Islet of Langerhans (tissue), 1 donor: ENCODE results near the gene DNAJC18.
A peak's percentile ranks its signal among the peaks of the same experiment; 100 is the strongest.
"Not testable (repeated sequence)": the region's sequence is repeated elsewhere in the genome, so short reads cannot be mapped to it uniquely, and the experiment has no call there.

ENCODE experiments used
- FAIRE-seq: peaks from one replicate; lab custom pipeline; 2011; peaks lifted over from hg19 to GRCh38; lab: Jason Lieb, UNC

The DNAJC18 gene

DNA sequence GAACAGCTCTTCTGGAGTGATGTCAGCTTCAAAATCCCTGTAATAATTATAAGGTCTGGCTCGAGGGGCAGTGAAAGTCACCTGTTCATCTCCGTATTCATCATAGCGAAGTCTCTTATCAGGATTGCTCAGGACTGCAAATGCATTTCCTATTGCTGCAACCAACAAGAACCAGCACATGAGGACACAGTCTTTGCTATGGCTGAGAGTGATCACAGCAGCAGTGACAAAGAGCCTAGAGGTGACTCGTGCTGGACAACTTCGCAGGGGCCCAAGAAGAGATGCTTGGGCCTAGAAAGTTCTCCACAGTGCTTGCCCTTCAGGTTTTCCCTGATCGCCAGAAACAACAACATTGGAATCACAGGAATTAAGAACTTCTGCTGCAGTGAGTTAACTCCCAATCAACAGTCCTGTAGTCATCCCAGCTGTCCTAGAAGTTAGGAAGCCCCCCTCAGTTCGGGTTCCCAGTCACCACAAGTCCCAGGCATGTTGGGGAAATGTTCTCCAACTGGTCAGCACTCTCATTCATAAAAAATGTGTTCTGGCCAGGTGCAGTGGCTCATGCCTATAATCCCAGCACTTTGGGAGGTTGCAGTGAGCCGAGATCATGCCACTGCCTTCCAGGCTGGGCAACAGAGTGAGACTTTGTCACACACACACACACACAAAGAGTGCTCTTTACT is 13.0 kb downstream of the DNAJC18 start:
- FAIRE-seq = no peak

DNA sequence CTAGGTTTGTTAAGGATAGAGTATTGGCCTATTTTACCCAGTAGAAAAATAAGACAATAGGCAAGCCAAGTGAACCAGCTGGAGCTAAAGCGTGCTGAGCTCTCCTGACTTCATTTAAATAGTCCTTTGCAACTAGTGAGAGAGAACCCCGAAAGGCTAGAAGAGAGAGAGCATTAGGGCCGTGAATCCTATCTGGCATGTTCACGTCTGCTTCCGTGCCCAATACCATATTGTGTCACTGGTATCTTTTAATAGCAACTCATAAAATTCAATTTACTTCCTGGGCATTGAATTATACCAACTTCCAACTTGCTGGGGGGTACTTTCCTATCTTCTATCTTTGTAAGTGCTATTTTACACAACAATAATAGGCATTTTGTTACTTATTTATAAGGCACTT is 13.8 kb downstream of the DNAJC18 start:
- no peak for FAIRE-seq

DNA sequence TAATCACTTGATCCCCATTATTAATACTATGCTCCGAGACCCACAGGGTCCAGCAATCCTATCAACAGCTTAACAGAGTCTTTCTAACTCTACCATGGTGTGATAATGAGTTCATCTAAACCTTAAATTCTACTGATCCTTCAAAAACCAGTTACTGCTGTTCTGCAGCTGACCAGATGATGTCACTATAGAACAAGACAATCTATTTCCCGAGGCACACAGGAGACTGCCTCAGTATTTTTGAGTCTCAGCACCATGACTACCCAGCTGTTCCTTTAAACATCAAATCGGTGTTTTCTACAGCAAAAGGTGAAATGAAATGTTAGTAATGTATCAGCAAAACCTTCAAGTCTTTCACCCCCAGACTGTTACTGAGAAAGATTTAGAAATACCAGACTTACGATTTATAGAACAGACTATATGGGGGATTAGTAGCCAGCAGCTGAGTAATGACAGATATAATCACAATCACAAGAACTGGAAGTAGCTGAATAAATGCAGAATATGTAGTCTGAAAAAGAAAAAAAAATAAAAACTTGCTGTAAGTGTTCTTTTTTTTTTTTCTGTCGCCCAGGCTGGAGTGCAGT is 16.9 kb downstream of the DNAJC18 start:
- FAIRE-seq = peak; percentile 90

DNA sequence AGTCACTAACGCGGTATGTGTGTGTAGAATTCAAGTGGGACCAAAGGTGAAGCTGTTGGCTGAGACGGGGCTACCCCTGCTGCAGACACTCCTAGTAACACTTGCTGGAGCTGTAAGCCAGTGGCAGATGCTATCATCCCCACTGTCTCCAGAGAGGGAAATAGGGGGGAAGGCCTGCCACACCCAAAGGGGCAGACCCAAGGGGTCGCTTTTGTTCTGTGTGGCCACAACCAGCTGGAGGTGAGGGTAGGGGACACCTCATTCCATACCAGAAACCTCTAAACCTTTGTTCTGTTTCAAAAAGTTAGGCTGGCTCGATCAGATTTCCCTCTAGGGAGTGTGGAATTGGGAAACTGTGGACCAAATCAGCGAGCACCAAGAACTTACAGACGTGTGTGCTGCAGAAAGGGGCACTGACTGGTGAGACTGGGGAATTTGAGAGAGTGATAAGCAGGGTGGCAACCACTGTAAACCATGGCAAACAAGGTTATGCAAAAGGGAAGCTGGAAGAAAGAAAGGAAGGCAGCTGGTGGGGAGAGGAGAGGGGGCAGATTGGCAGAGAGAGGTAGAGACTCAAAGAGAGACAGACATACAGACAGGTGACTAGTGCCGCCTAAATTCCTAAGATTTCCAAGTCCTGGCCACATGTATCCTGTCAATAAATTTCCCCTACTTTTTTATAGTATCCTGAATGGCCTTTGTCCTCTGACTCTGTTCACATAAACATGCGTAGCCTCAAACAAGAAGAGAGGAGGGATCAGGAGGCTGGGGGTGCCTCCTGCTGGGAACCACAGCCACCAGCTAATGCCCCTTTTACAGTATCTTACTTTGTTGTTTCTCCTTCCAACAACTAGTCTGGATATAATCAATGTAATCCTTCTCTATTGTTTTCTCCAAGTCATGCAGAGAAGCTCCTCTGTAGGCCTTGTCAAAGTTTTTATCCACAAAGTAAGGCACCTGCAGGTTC is 19.8 kb downstream of the DNAJC18 start:
- FAIRE-seq = no peak

DNA sequence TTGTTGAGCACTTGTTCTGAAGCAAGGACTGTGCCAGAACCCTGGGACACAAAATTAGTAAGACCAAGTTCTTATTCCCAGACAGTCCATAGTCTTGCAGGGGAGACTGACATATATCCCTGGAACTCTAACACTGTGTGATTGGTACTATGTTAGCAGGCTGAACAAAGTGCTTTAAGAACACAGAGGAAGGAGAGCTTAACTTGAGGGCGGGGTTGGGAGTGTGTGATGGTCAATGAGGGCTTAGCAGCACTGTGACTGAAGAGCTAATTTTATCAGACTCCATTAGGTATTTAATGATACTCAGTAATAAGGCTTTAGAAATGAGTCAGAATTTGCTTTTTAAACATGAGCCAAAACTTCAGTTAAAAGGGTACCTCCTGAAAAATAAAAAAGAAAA is 20.5 kb downstream of the DNAJC18 start:
- FAIRE-seq = no peak

DNA sequence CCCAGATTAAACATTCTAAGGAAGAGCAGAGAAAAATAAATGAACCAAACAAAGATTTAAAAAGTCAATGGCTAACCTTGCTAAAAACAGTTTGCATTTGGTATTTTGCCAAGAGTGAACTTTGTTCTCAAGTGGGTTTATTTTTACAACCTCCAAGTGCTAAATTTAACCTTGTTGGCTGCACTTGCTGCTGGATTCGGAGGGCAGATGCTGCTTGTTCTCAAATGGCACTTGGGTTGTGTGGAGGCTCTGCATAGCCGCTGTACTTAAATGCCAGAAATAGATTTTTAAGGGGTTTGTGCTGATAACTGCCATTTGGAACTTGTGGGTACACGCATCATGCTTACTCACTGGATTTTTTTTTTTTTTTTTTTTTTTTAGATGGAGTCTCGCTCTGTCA is 22.1 kb downstream of the DNAJC18 start:
- FAIRE-seq = peak; percentile 51

DNA sequence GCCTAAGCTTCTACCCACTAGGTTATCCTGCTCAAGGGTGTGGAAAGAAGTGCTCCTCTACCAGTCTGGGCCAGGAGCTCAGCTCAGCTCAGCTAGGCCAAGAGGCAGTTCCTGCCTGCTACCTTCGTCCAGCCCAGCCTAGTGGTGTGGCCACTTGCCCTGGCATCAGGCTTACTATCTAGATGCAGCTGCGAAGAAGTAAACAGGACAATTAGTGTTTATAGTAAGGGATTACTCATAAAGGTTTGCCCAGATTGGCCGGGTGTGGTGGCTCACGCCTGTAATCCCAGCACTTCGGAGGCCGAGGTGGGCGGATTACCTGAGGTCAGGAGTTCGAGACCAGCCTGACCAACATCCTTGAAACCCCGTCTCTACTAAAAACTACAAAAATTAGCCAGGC is 22.7 kb downstream of the DNAJC18 start:
- no peak for FAIRE-seq

DNA sequence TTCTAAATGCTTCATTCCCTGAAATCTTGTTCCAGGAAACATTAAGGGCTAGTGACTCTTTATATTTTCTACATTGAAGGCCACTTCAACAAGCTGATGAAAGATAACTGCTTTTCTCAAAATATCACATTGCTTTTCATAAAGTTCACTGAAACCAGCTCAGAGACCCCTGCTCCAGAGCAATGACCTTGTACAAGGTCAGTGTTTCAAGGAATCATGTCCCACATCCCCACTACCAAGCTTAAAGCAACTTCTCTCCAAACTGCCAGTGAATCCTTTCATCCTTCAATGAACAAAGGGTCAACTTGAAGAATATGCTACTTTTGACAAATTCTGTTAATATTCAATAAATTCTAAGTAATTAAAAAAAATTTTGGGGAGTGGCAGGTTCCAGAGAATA is 23.5 kb downstream of the DNAJC18 start:
- FAIRE-seq = no peak

DNA sequence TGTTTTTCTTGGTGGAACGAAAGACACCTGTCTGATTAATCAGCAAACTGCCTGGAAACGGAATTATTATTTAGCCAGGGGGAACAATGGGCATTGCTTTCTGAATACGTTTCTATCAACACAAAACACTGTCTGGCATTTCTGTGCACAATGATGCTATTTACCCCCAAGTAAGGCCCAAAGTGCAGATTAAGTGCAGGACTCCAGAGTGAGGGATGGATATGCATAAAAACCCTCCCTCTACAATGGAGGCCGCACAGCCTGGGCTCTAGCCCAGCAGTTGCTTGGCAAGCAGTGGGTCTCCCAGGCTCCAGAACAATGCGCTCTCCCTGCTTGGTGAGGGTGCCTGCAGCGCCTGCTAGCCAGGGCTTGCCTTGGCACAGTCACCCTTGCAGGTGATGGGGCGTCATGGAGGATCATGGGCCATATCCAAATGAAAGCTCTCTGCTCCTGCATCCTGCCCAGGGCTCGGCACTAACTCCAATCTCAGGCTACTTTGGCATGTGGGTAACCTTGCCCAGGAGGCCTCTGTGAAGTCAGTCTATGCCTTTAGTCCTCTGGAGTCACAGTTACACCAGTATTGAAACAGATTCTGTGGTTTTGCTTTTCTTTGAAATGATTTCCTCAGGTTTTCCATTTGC is 24.0 kb downstream of the DNAJC18 start:
- FAIRE-seq = no peak

DNA sequence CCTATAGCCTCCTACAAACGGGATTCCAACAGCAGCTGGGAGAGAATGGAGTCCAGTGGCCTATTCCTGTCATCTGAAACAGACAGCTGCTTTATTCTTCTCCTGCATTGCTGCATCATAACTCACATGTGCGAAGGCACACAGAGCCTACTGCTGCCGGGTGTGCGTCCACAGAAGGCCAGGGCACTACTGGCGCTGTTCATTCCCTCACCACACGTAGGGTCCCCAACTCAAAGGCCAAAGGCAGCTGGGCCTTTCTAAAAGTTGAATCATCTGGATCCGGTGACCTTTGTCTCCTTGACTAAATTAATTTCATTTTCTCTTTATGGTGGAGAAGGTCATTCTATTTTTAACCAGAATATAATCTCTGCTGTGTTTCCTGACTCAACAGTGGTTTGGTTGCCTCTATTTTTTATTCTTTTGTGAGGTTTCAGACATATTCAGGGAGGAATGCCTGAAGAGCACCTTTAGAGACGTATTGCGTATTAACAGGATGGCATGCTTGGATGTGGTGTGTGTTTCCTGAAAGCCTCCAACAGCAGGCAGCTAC is 24.7 kb downstream of the DNAJC18 start:
- FAIRE-seq = no peak

DNA sequence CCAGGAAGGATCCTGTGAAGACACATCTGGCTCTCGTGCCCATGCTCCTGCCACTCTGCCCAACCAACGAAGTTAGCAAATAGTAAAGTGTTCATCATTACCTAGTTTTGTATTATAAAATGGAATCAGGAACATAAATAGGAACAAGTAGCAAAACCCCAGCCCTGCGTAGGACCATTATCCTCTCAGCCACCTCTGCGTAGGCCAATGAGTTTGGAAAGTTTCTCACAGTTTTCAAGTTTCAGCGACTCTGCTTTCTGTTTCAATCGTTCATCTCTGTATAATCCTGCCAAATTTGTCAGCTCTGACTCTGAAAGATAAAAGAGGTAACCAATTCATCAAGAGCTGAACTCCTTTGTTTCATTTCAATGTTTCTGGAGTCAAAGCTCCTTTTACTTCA is 25.4 kb downstream of the DNAJC18 start:
- no peak for FAIRE-seq

DNA sequence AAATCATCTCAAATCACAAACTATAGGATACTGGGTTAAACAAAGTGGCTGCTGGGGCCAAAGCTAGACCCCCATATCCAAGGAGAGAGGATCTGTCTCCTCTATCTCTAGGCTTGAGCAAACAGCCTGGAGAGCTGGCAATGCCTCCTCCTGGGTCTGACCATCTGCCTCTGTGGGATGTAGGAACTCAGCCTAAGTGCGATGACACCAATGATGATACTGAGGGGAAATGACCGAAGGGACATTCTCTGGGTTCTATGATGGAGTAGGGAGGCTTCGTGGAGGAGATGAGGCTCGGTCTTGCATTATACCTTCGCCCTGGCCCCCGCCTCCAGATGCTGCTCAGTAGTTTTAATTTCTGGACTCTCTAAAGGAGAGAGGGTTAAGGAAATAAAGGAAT is 26.2 kb downstream of the DNAJC18 start:
- no peak for FAIRE-seq

DNA sequence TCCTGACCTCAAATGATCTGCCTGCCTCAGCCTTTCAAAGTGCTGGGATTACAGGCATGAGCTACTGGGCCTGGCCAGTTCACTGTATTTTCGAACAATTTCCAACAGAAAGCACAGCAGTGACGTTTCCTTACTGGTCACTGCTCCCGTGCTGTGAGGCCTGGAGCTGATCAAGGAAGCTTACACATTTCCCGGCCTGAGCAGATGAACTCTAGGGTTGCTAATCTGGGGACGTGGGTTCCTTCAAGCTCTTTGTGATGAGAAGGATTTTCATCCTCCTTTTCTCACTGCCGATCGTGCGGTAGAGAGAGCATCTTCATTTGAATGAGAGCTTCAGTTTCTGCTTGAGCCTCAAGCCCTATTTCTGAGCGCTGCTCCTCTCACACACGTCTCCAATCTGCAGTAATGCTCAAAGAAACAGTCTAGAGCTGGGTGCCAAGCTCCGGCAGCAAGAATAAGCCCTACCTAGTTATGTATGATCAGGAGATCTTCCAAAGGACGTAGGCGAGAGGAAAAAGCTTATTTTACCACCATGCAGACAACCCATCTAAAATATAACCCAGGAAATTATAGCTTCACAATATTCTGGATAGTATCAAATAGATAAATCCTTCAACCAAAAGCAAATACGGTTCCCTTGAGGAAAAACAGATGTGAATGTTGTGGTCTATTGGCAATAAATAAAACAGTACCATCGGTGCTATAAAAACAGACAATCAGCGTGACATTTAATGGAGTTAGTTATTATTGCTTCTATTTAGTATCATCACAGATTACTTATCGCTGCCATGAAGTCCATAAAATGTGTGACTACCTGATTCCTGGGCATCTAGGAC is 28.1 kb downstream of the DNAJC18 start:
- FAIRE-seq = no peak

DNA sequence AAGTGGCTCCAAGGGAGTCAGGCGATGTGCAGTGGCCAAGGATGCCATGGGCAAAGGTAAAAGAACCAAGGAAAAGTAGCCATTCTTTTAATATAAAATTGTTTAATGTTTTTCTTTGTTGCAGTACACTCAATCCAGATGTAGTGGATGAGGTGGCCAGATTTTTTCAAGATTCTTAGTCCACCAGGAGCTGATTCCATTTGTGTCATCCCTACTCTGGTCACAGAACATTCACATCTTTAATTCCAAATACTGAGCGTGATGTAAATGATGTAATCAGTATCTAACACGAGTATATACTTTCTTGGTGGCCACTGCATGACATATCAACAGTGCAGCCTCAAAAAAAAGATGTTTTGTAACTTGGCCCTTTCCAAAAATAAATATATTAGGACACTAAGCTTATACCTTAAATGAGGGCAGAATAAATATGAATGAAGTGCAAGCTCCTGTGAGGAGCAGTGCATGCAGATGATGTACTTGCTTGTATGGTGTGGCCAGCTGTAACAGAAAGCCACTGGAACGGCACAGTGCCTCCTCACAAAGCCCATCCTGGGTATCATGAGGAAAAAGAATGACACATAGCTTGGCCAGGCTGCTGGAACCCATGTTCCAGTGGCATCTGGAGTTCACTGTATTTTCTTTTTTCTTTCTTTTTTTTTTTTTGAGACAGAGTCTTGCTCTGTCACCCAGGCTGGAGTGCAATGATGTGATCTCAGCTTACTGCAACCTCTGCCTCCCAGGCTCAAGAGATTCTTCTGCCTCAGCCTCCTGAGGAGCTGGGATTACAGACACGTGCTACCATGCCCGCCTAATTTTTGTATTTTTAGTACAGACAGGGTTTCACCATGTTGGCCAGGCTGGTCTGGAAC is 29.0 kb downstream of the DNAJC18 start:
- FAIRE-seq = no peak

DNA sequence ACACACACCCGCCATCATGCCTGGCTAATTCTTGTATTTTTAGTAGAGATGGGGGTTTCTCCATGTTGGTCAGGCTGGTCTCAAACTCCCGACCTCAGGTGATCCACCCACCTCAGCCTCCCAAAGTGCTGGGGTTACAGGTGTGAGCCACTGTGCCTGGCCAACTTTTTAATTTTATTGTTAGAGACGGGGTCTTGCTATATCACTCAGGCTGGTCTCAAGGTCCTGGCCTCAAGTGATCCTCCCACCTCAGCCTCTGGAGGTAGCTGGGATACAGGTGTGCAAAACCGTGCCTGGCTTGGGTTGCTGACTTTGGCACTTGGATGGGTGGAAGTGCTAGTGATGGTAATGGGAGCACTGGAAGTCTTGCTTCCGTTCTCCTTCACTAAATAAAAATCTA is 30.2 kb downstream of the DNAJC18 start:
- not testable (repeated sequence) for FAIRE-seq

DNA sequence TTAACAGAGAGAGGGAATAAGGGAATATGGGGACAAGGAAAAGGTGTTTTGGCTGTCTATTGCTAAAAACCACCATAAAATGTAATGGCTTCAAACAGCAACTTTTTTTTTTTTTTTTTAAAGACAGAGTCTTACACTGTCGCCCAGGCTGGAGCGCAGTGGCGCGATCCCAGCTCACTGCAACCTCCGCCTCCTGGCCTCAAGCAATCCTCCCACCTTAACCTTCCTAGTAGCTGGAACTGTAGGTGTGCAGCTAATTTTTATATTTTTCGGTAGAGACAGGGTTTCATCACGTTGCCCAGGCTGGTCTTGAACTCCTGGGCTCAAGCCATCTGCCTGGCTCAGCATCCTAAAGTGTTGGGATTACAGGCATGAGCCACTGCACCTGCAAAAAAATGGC is 31.1 kb downstream of the DNAJC18 start:
- no peak for FAIRE-seq

DNA sequence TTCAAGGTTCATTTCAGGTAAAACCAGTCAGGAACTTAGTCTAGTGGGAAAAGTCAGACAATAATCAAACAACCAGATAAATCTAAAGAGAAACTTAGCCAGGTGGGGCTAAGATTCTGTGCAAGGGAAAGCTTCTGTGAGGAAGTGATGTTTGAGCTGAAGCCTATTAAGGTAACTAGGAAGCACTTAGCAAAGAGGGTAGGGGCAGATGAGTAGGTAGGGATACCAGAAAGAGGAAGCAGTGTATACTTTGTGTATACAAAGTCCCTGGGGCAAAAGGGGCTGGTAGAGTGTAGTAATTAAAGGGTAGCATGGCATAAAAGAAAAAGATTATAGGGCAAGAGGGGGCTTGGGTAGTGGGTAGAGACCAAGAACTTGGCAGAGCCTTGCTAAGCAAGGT is 31.8 kb downstream of the DNAJC18 start:
- FAIRE-seq = no peak

DNA sequence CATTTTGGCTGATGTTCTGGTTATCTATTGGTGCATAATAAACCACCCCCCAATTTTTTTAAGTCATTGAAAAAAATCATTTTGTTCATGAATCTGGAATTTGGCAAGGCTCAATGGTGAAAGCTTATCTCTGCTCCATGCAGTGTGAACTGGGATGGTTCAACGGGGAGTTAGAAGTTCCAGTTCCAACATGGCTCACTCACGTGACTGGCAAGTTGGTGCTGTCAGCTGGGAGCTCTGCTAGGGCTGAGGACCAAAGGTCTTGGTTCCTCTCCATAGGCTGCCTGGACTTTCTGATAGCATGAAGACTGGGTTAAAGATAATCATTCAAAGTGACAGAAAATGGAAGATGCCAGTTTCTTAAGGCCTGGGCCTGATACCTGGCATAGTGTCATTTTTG is 32.4 kb downstream of the DNAJC18 start:
- no peak for FAIRE-seq

DNA sequence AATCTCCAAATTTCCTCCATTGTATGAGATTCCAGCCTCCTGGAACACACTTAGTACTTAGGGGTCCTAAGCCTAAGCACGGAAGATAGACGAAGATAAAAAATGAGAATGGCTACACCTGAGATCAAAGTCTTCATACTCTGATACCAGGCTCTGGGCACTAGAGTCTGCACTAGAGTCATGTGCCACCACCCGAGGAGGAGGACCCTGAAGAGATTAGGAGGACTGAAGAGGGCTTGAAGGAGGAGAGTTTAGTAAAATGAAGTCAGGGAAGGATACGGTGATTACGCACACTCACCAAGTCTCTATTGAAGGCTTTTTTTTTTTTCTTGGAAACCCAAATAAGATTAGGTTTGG is 34.9 kb downstream of the DNAJC18 start:
- FAIRE-seq = no peak

DNA sequence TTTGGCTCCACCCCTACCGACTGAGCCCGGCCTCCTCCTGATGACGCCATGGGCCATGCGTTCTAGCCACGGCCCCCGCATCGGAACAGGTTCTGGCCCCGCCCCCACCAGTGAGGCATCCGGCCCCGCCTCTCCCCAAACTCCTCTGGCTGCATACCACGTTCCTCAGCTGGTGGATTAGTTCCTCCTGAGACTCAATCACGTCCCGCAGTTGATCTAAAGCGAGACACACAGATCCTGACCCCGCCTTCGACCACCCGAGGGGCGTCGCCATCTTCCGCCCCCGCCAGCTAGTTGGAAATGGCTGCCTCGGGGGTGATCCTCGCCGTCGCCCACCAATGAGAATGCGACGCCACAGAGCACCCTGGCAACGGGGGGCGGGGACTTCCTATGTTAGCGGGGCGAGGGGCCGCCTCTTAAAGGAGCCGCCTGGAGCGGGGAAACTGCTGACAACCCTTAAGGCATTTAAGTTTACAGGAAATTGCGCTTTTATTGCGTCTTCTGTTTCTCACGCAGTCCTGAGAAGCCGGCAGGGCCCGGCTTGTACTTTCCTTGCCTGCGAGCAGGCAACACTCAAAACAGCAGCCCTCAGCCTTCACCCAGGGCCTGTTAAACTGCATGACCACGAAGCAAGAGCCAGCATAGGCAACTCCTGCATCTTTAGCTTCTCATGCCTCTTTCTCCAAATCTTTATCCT is 35.4 kb downstream of the DNAJC18 start, which contains the start of gene SPATA24:
Gene SPATA24 (minus strand): TSS at position 303 of the 697 bp plus-strand sequence. CDS start 29 bp downstream, at position 274.
- no peak for FAIRE-seq
